Sigmoid colon (tissue), 4 donors: ENCODE measurements around the gene PTPRE.

Experiments used
- POLR2A ChIP-seq, 2 donors: fragments of 450-650 bp; IDR thresholded peaks; one replicate each; pipeline ENCODE4 v1.6.1; 2016; ENCODE audit warnings: antibody characterized with exemption in 2 of 2, mild to moderate bottlenecking in 2 of 2, moderate library complexity in 2 of 2
- POLR2AphosphoS5 ChIP-seq, 4 donors: sonication (generic); formaldehyde crosslinking; IDR thresholded peaks; one replicate each; pipeline ENCODE4 v1.6.1; 2017; ENCODE audit warnings: antibody characterized with exemption in 4 of 4
- TF ChIP-seq, protein P1 (sequence below), 4 experiments: fragments of 450-650 bp in 3 of 4; fragments of 200-600 bp in 1 of 4; IDR thresholded peaks; one replicate each; pipeline ENCODE4 v1.5.1; 2016 to 2019; ENCODE audit warnings: antibody characterized with exemption in 4 of 4, mild to moderate bottlenecking in 3 of 4, moderate library complexity in 2 of 4

DNA sequence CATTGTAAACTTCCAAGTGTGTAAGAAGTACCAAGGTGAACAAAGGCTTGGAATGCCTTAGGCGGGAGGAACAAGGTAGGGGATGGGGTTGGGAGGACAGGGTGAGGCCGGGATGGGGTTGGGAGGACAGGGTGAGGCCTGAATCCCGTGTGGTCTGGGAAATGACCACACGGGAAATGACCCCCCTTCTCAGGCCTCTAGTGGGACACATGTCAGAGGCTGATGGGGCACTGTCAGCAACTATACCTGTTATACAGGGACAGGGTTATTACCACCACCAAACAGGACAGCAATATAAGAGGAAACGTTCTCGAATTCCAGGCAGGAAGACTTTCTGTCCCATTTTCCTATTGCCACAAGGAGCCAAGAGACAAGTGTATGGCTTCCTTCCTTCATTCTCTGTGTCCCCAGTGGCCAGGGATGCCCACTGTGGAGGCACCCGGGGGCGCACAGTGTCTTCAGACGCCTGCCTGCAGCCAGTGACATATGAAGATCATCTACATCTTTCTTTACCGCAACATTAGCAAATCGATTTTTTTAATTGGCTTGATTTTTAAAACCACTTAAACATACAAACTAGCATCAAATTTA is 218.0 kb downstream of the PTPRE start:
- TF ChIP-seq, protein P1, sequence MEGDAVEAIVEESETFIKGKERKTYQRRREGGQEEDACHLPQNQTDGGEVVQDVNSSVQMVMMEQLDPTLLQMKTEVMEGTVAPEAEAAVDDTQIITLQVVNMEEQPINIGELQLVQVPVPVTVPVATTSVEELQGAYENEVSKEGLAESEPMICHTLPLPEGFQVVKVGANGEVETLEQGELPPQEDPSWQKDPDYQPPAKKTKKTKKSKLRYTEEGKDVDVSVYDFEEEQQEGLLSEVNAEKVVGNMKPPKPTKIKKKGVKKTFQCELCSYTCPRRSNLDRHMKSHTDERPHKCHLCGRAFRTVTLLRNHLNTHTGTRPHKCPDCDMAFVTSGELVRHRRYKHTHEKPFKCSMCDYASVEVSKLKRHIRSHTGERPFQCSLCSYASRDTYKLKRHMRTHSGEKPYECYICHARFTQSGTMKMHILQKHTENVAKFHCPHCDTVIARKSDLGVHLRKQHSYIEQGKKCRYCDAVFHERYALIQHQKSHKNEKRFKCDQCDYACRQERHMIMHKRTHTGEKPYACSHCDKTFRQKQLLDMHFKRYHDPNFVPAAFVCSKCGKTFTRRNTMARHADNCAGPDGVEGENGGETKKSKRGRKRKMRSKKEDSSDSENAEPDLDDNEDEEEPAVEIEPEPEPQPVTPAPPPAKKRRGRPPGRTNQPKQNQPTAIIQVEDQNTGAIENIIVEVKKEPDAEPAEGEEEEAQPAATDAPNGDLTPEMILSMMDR (IDR thresholded peaks at IDR 0.05), result no peak
- TF ChIP-seq POLR2A (IDR thresholded peaks at IDR 0.05) (no peak), POLR2AphosphoS5 (IDR thresholded peaks at IDR 0.05) (no peak)
